Ishikawa (cell line): ENCODE measurements around the gene DDX47.

ENCODE experiments used
- CEBPB ChIP-seq: IDR thresholded peaks from 2 replicates; pipeline ENCODE4 v1.6.1; 2012
- CREB1 ChIP-seq: IDR thresholded peaks from 2 replicates; pipeline ENCODE4 v1.6.1; 2012; ENCODE audit warnings: low read depth
- EGR1 ChIP-seq: IDR thresholded peaks from 2 replicates; pipeline ENCODE4 v1.6.1; 2012
- EP300 ChIP-seq: IDR thresholded peaks from 2 replicates; pipeline ENCODE4 v1.6.1; 2012; ENCODE audit warnings: borderline replicate concordance
- FOXM1 ChIP-seq: IDR thresholded peaks from 2 replicates; pipeline ENCODE4 v1.6.1; 2012; ENCODE audit warnings: low read depth, borderline replicate concordance
- NFIC ChIP-seq: IDR thresholded peaks from 2 replicates; pipeline ENCODE4 v1.6.1; 2012
- RAD21 ChIP-seq: IDR thresholded peaks from 2 replicates; pipeline ENCODE4 v1.6.1; 2012; ENCODE audit warnings: low read depth
- REST ChIP-seq: IDR thresholded peaks from 2 replicates; pipeline ENCODE4 v1.6.1; 2012; ENCODE audit warnings: low read depth, mild to moderate bottlenecking
- TAF1 ChIP-seq: IDR thresholded peaks from 2 replicates; pipeline ENCODE4 v1.6.1; 2012; ENCODE audit warnings: low read depth, mild to moderate bottlenecking
- TCF12 ChIP-seq: IDR thresholded peaks from 2 replicates; pipeline ENCODE4 v1.6.1; 2012; ENCODE audit warnings: low read depth
- TEAD4 ChIP-seq: IDR thresholded peaks from 2 replicates; pipeline ENCODE4 v1.6.1; 2012
- USF1 ChIP-seq: IDR thresholded peaks from 2 replicates; pipeline ENCODE4 v1.6.1; 2012
- YY1 ChIP-seq: IDR thresholded peaks from 2 replicates; pipeline ENCODE4 v1.6.1; 2012; ENCODE audit warnings: low read depth
- ZBTB7A ChIP-seq: IDR thresholded peaks from 2 replicates; pipeline ENCODE4 v1.6.1; 2012; ENCODE audit warnings: low read depth
- TF ChIP-seq, protein P1 (sequence below): IDR thresholded peaks from 2 replicates; pipeline ENCODE4 v1.6.1; 2012

DDX47 gene

GRCh38 chr12:12822886-12823285, 9.7 kb downstream of the DDX47 start:
- TF ChIP-seq EGR1 (no peak), REST (no peak), CEBPB (no peak), TAF1 (no peak), TCF12 (no peak), USF1 (no peak), FOXM1 (no peak), ZBTB7A (no peak), TEAD4 (no peak), YY1 (no peak)
- TF ChIP-seq, protein P1, sequence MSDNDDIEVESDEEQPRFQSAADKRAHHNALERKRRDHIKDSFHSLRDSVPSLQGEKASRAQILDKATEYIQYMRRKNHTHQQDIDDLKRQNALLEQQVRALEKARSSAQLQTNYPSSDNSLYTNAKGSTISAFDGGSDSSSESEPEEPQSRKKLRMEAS, result no peak

DNA sequence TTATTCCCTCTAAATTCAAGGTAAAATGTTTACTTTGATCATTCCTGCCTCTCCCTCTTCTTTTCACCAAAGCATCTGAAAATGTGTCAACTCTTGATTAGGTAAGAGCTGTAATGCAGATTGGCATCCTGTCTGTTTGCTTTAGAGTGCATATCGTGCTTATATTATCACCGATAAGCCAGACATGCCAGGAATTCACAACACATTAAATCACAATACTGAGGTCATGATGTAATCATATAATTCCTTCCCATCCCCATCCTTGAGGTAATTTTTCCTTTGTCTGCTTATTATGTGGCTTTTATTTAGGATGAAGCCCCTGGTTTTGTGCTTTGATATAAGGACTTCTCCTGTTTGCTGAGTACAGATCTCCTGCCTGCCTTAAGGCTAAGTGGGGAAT, 10.2 kb downstream of the DDX47 start:
- no peak for TF ChIP-seq ZBTB7A
- peak; percentile 84 for TF ChIP-seq TEAD4
- peak; percentile 47; the same call in 1 of the 2 replicates for TF ChIP-seq EP300
- TF ChIP-seq TCF12, result 0 out of 2 replicates have a peak, but pooled peaks have one; percentile 24

- TF ChIP-seq, protein P1, result 0 out of 2 replicates have a peak, but pooled peaks have one; percentile 0
- TF ChIP-seq EP300, result no peak
These were observed 10.7 kb downstream of the DDX47 start for GRCh38 chr12:12823811-12824210.

GRCh38 chr12:12835378-12836146, 22.4 kb downstream of the DDX47 start:
- TF ChIP-seq ZBTB7A (no peak), FOXM1 (peak; percentile 93), YY1 (0 out of 2 replicates have a peak, but pooled peaks have one; percentile 59), EP300 (peak; percentile 97), NFIC (peak; percentile 89), EGR1 (no peak), USF1 (no peak), TAF1 (no peak), REST (no peak), RAD21 (peak; percentile 14; the same call in 1 of the 2 replicates), TEAD4 (peak; percentile 99), CREB1 (no peak), TCF12 (peak; percentile 95), CEBPB (peak; percentile 45)
- TF ChIP-seq, protein P1, result peak; percentile 83

DNA sequence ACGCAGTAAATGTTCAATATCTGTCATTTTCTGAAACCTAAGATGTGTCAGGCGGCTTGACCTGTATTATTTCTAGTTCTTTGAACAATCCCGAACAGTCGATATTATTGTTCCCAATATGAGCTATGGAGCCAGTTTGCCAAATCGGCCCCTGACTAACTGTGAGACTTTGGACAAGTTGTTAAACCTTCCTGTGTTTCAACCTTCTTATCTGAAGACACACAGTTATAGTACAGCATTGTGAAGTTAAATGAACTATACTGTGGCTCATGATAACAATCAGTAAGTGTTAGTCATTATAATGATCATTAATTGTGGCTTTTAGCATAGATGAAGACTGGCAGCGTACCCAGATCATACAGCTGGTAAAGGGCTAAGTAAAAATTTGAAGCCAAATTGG, 23.4 kb downstream of the DDX47 start:
- TF ChIP-seq USF1, result no peak
- no peak for TF ChIP-seq TEAD4
- TF ChIP-seq CREB1, result no peak
- no peak for TF ChIP-seq TCF12
- TF ChIP-seq YY1, result no peak
